Karpas-422 (cell line): ENCODE data around the gene ZDHHC21. TPM values are rescaled to one million over a fixed set of nuclear protein-coding genes. Genes with fewer than 3 reads are reported as not detected.

ENCODE experiments used
- DNase-seq: peaks from one replicate; pipeline ENCODE4 v3.0.0-alpha.2; 2015
- H2AFZ ChIP-seq: fragments of 200-600 bp; sonication (generic); 2 replicates; pipeline ENCODE4 v1.6.1; 2014; ENCODE audit warnings: antibody characterized with exemption, low read length, mixed read lengths
- H3K27ac ChIP-seq: fragments of 200-600 bp; sonication (generic); 2 replicates; pipeline ENCODE4 v1.5.1; 2014; ENCODE audit warnings: mild to moderate bottlenecking, low read length, moderate library complexity
- H3K27me3 ChIP-seq: fragments of 200-600 bp; sonication (generic); 2 replicates; pipeline ENCODE4 v1.6.1; 2014; ENCODE audit warnings: low read length, mixed read lengths
- H3K36me3 ChIP-seq: fragments of 200-600 bp; sonication (generic); 2 replicates; pipeline ENCODE4 v1.6.1; 2014; ENCODE audit warnings: low read length, mixed read lengths; ENCODE audit not compliant: insufficient read depth
- H3K4me1 ChIP-seq: fragments of 200-600 bp; sonication (generic); 2 replicates; pipeline ENCODE4 v1.6.1; 2014; ENCODE audit warnings: mild to moderate bottlenecking, low read length, mixed read lengths
- H3K4me2 ChIP-seq: fragments of 200-600 bp; sonication (generic); 2 replicates; pipeline ENCODE4 v1.6.1; 2014; ENCODE audit warnings: low read length, low read depth, mild to moderate bottlenecking; ENCODE audit not compliant: poor library complexity, severe bottlenecking
- H3K4me3 ChIP-seq: fragments of 200-600 bp; sonication (generic); 2 replicates; pipeline ENCODE4 v1.5.1; 2014; ENCODE audit warnings: mild to moderate bottlenecking, antibody characterized with exemption, low read length, mixed read lengths
- H3K79me2 ChIP-seq: fragments of 200-600 bp; sonication (generic); 2 replicates; pipeline ENCODE4 v1.6.1; 2014; ENCODE audit warnings: mild to moderate bottlenecking, low read length, mixed read lengths
- H3K9ac ChIP-seq: fragments of 200-600 bp; sonication (generic); 2 replicates; pipeline ENCODE4 v1.6.0; 2014; ENCODE audit warnings: low read length
- H3K9me2 ChIP-seq: fragments of 200-600 bp; sonication (generic), shearing (Covaris generic); replicated peaks from 2 replicates; pipeline ENCODE4 v1.6.0; 2014; ENCODE audit warnings: mild to moderate bottlenecking, low read length, moderate library complexity; ENCODE audit not compliant: insufficient read depth
- H3K9me3 ChIP-seq: fragments of 300-700, 200-600 bp; sonication (generic); 2 replicates; pipeline ENCODE4 v1.6.1; 2014; ENCODE audit warnings: low read length, mixed read lengths
- H4K20me1 ChIP-seq: fragments of 200-600 bp; sonication (generic); 2 replicates; pipeline ENCODE4 v1.6.1; 2014; ENCODE audit warnings: mild to moderate bottlenecking, antibody characterized with exemption, low read length, low read depth; ENCODE audit not compliant: insufficient read depth
- total RNA-seq: library from RNA; depleted of rRNA; stranded (reverse); fragments of >200 nt; shearing (Covaris generic); gene quantifications from 2 replicates; pipeline ENCODE4 v1.2.3, GENCODE V29; 2014; ENCODE audit warnings: low replicate concordance

The ZDHHC21 gene
- total RNA-seq, 1 experiment from 2014 or later = 84.6 TPM

GRCh38 chr9:14715102-14715501 is 21.9 kb upstream of the ZDHHC21 start:
- no peak overlapping the region for H3K9ac ChIP-seq
- DNase-seq = no peak
- H3K27ac ChIP-seq = no peak overlapping the region
- H4K20me1 ChIP-seq = no peaks in the 10 kb centered on the region
- no peaks in the 10 kb centered on the region for H3K27me3 ChIP-seq
- H2AFZ ChIP-seq = no peak overlapping the region
- no peaks in the 10 kb centered on the region for H3K4me1 ChIP-seq
- H3K9me3 ChIP-seq = no peaks in the 10 kb centered on the region
- no peak overlapping the region for H3K4me2 ChIP-seq
- H3K4me3 ChIP-seq = no peak overlapping the region
- H3K79me2 ChIP-seq = no peaks in the 10 kb centered on the region
- H3K9me2 ChIP-seq = no peaks in the 10 kb centered on the region
- no peaks in the 10 kb centered on the region for H3K36me3 ChIP-seq

- Histone ChIP-seq H3K4me2 (no peak overlapping the region), H3K9ac (no peak overlapping the region), H3K27me3 (no peaks in the 10 kb centered on the region), H2AFZ (no peak overlapping the region), H3K79me2 (no peaks in the 10 kb centered on the region), H3K36me3 (no peaks in the 10 kb centered on the region), H3K27ac (no peak overlapping the region), H4K20me1 (no peaks in the 10 kb centered on the region), H3K9me3 (no peaks in the 10 kb centered on the region), H3K4me3 (no peak overlapping the region), H3K9me2 (no peaks in the 10 kb centered on the region), H3K4me1 (no peaks in the 10 kb centered on the region)
- no peak for DNase-seq
Observed at GRCh38 chr9:14713187-14713767, 20.0 kb upstream of the ZDHHC21 start.

- Histone ChIP-seq H3K4me1 (no peaks in the 10 kb centered on the region), H3K27ac (no peak overlapping the region), H3K4me2 (no peak overlapping the region), H3K27me3 (peaks cover 7% of the 10 kb centered on the region; the same call in 1 of the 2 replicates), H3K9ac (no peak overlapping the region), H4K20me1 (no peaks in the 10 kb centered on the region), H3K79me2 (no peaks in the 10 kb centered on the region), H3K9me3 (peaks cover 16% of the 10 kb centered on the region), H3K4me3 (no peak overlapping the region), H3K9me2 (no peaks in the 10 kb centered on the region), H2AFZ (no peak overlapping the region), H3K36me3 (no peaks in the 10 kb centered on the region)
- DNase-seq = no peak
Observed at GRCh38 chr9:14710804-14711203, 17.6 kb upstream of the ZDHHC21 start.

- H4K20me1 ChIP-seq = no peaks in the 10 kb centered on the region
- peaks cover 7% of the 10 kb centered on the region; the same call in 1 of the 2 replicates for H3K27me3 ChIP-seq
- no peak overlapping the region for H3K27ac ChIP-seq
- H3K9me3 ChIP-seq = peaks cover 24% of the 10 kb centered on the region
- no peaks in the 10 kb centered on the region for H3K4me1 ChIP-seq
- H3K9ac ChIP-seq = no peak overlapping the region
- H3K9me2 ChIP-seq = no peaks in the 10 kb centered on the region
- DNase-seq = no peak
- no peaks in the 10 kb centered on the region; the same call in 1 of the 2 replicates for H3K36me3 ChIP-seq
- no peaks in the 10 kb centered on the region for H3K79me2 ChIP-seq
- H3K4me2 ChIP-seq = no peak overlapping the region
- no peak overlapping the region for H3K4me3 ChIP-seq
- no peak overlapping the region for H2AFZ ChIP-seq
Observed at GRCh38 chr9:14706530-14707140, 13.4 kb upstream of the ZDHHC21 start.

- Histone ChIP-seq H3K79me2 (no peaks in the 10 kb centered on the region), H3K9ac (no peak overlapping the region), H3K9me3 (peaks cover 24% of the 10 kb centered on the region), H3K36me3 (no peaks in the 10 kb centered on the region; the same call in 1 of the 2 replicates), H3K4me1 (no peaks in the 10 kb centered on the region), H3K4me2 (no peak overlapping the region), H3K9me2 (no peaks in the 10 kb centered on the region), H3K27me3 (peaks cover 7% of the 10 kb centered on the region; the same call in 1 of the 2 replicates), H2AFZ (no peak overlapping the region), H3K4me3 (no peak overlapping the region), H3K27ac (no peak overlapping the region), H4K20me1 (no peaks in the 10 kb centered on the region)
- DNase-seq = no peak
Observed at GRCh38 chr9:14705079-14705478, 11.8 kb upstream of the ZDHHC21 start.

- H3K9me3 ChIP-seq = peaks cover 24% of the 10 kb centered on the region
- no peaks in the 10 kb centered on the region; the same call in 1 of the 2 replicates for H3K36me3 ChIP-seq
- H4K20me1 ChIP-seq = no peaks in the 10 kb centered on the region
Observed at GRCh38 chr9:14704281-14704680, 11.0 kb upstream of the ZDHHC21 start.

GRCh38 chr9:14702200-14702720 is 9.0 kb upstream of the ZDHHC21 start:
- Histone ChIP-seq H4K20me1 (no peaks in the 10 kb centered on the region), H3K27ac (no peak overlapping the region), H3K36me3 (no peaks in the 10 kb centered on the region; the same call in 1 of the 2 replicates), H3K4me1 (no peaks in the 10 kb centered on the region), H3K9me2 (no peaks in the 10 kb centered on the region), H3K79me2 (no peaks in the 10 kb centered on the region), H3K9me3 (peaks cover 20% of the 10 kb centered on the region), H3K4me3 (no peak overlapping the region), H3K27me3 (peaks cover 3% of the 10 kb centered on the region; the same call in 1 of the 2 replicates), H3K9ac (no peak overlapping the region), H3K4me2 (no peak overlapping the region), H2AFZ (no peak overlapping the region)
- no peak for DNase-seq

More at GRCh38 chr9:14704281-14704680, 11.0 kb upstream of the ZDHHC21 start:
- Histone ChIP-seq H3K9me2 (no peaks in the 10 kb centered on the region), H3K79me2 (no peaks in the 10 kb centered on the region), H3K4me3 (no peak overlapping the region), H3K9ac (no peak overlapping the region), H2AFZ (no peak overlapping the region), H3K27ac (no peak overlapping the region), H3K27me3 (peaks cover 7% of the 10 kb centered on the region; the same call in 1 of the 2 replicates), H3K4me2 (no peak overlapping the region), H3K4me1 (no peaks in the 10 kb centered on the region)
- DNase-seq = no peak

- Histone ChIP-seq H4K20me1 (peaks cover 3% of the 10 kb centered on the region; the same call in 1 of the 2 replicates), H3K9ac (peak overlapping the region; percentile 89), H3K4me2 (peak overlapping the region; percentile 91), H3K4me1 (peaks cover 54% of the 10 kb centered on the region), H3K9me2 (no peaks in the 10 kb centered on the region), H3K79me2 (peaks cover 55% of the 10 kb centered on the region), H3K9me3 (no peaks in the 10 kb centered on the region), H3K4me3 (peak overlapping the region; percentile 93), H2AFZ (no peak overlapping the region), H3K27ac (peak overlapping the region; percentile 94), H3K27me3 (no peaks in the 10 kb centered on the region), H3K36me3 (peaks cover 24% of the 10 kb centered on the region)
- DNase-seq = peak; percentile 73
Observed at GRCh38 chr9:14692470-14693250, 572 bp downstream of the ZDHHC21 start.
